H1 (cell line): ENCODE results near the gene FRMD3. TPM values are rescaled to one million over a fixed set of nuclear protein-coding genes. Genes with fewer than 3 reads are reported as not detected.

Experiments used
- CTCF ChIA-PET: fragments of 300-600 bp; sonication (Branson Sonifier 250); formaldehyde crosslinking; loops from one replicate; lab custom pipeline; 2021; ENCODE audit not compliant: partially characterized antibody; lab: Charles Lee
- POLR2A ChIA-PET: fragments of 300-600 bp; sonication (Branson Sonifier 250); formaldehyde crosslinking; loops from one replicate; lab custom pipeline; 2021; ENCODE audit warnings: inconsistent platforms; ENCODE audit not compliant: partially characterized antibody; lab: Charles Lee
- DNase-seq, 2 experiments: peaks; one replicate each; pipeline versions ENCODE4 v3.0.0 to v3.0.0-alpha.2; 2010 to 2022; ENCODE audit warnings: low spot score in 2 of 2, low read depth in 1 of 2, mixed read lengths in 1 of 2
- FAIRE-seq: peaks from 2 replicates; lab custom pipeline; 2011; peaks lifted over from hg19 to GRCh38; lab: Jason Lieb, UNC
- H2AFZ ChIP-seq: 2 replicates; pipeline ENCODE4 v1.8.1; 2012; ENCODE audit warnings: low read length, inconsistent platforms
- H2AK5ac ChIP-seq: 2 replicates; pipeline ENCODE4 v1.6.1; 2013; ENCODE audit warnings: low read depth, low read length
- H2BK120ac ChIP-seq: replicated peaks from 2 replicates; pipeline ENCODE3; 2013; ENCODE audit warnings: low read depth, low read length, inconsistent platforms
- H2BK12ac ChIP-seq: 2 replicates; pipeline ENCODE4 v1.6.1; 2013; ENCODE audit warnings: low read depth, low read length
- H2BK15ac ChIP-seq: 2 replicates; pipeline ENCODE4 v1.6.1; 2013; ENCODE audit warnings: low read length
- H2BK20ac ChIP-seq: 2 replicates; pipeline ENCODE4 v1.6.1; 2013; ENCODE audit warnings: low read length
- H2BK5ac ChIP-seq: 2 replicates; pipeline ENCODE4 v1.6.1; 2013; ENCODE audit warnings: low read depth, low read length
- H3K14ac ChIP-seq: 2 replicates; pipeline ENCODE4 v1.6.1; 2013; ENCODE audit warnings: inconsistent platforms; ENCODE audit not compliant: insufficient read length
- H3K18ac ChIP-seq: 2 replicates; pipeline ENCODE4 v1.6.1; 2013; ENCODE audit warnings: low read length; ENCODE audit errors: extremely low read depth
- H3K23ac ChIP-seq: 2 replicates; pipeline ENCODE4 v1.6.1; 2013; ENCODE audit warnings: inconsistent platforms; ENCODE audit not compliant: insufficient read length
- H3K23me2 ChIP-seq: 2 replicates; pipeline ENCODE4 v1.6.1; 2013; ENCODE audit warnings: low read depth, low read length
- H3K27ac ChIP-seq: 2 replicates; pipeline ENCODE4 v1.6.1; 2011; ENCODE audit warnings: low read depth, low read length, inconsistent platforms
- H3K27me3 ChIP-seq, 4 experiments: replicated peaks in 1 of 4; 1 replicate in 1 of 4; 2 replicates in 3 of 4; pipeline versions ENCODE4 v1.6.1 to v1.8.1; 2011 to 2013; ENCODE audit warnings: low read length in 3 of 4, mild to moderate bottlenecking in 3 of 4, inconsistent platforms in 2 of 4, mixed read lengths in 2 of 4, moderate library complexity in 1 of 4; ENCODE audit not compliant: control insufficient read depth in 3 of 4, insufficient read depth in 3 of 4; ENCODE audit errors: extremely low read depth in 1 of 4
- H3K36me3 ChIP-seq, 4 experiments: 2 replicates each; pipeline versions ENCODE4 v1.6.1 to v1.8.1; 2011 to 2013; ENCODE audit warnings: mild to moderate bottlenecking in 4 of 4, low read length in 3 of 4, moderate library complexity in 2 of 4, control low read depth in 1 of 4, inconsistent platforms in 1 of 4; ENCODE audit not compliant: insufficient read depth in 4 of 4, control insufficient read depth in 2 of 4
- H3K4ac ChIP-seq: replicated peaks from 2 replicates; pipeline ENCODE3; 2013; ENCODE audit warnings: low read length, low read depth, mixed read lengths, inconsistent platforms; ENCODE audit not compliant: insufficient read length
- H3K4me1 ChIP-seq, 4 experiments: replicated peaks in 1 of 4; 1 replicate in 1 of 4; 2 replicates in 3 of 4; pipeline versions ENCODE4 v1.6.1 to v1.8.1; 2011 to 2013; ENCODE audit warnings: low read length in 3 of 4, inconsistent platforms in 2 of 4, mixed read lengths in 1 of 4; ENCODE audit not compliant: insufficient read depth in 4 of 4, control insufficient read depth in 3 of 4
- H3K4me2 ChIP-seq, 2 experiments: 2 replicates each; pipeline versions ENCODE4 v1.6.1 to v1.8.1; 2011 to 2013; ENCODE audit warnings: low read depth in 2 of 2, low read length in 2 of 2, control low read depth in 1 of 2, inconsistent platforms in 1 of 2, mild to moderate bottlenecking in 1 of 2; ENCODE audit not compliant: insufficient read depth in 1 of 2
- H3K4me3 ChIP-seq, 4 experiments: fragments of 200-600, 300-600 bp in 1 of 4; sonication (generic), shearing (Covaris generic), sonication (Bioruptor Twin) in 1 of 4; 2 replicates each; pipeline versions ENCODE4 v1.5.1 to v1.8.1; 2011 to 2016; ENCODE audit warnings: low read length in 4 of 4, low read depth in 3 of 4, control low read depth in 2 of 4, inconsistent platforms in 2 of 4, mild to moderate bottlenecking in 2 of 4, mixed read lengths in 1 of 4, moderate library complexity in 1 of 4; ENCODE audit not compliant: insufficient read depth in 2 of 4; ENCODE audit errors: extremely low read depth in 1 of 4
- H3K56ac ChIP-seq: replicated peaks from 2 replicates; pipeline ENCODE3; 2013; ENCODE audit warnings: low read depth, mild to moderate bottlenecking, mixed read lengths, low read length, inconsistent platforms; ENCODE audit not compliant: insufficient read length
- H3K79me1 ChIP-seq: 2 replicates; pipeline ENCODE4 v1.6.1; 2013; ENCODE audit warnings: low read depth, low read length, control low read depth
- H3K79me2 ChIP-seq, 2 experiments: 2 replicates each; pipeline versions ENCODE4 v1.6.1 to v1.8.1; 2012 to 2013; ENCODE audit warnings: low read length in 2 of 2, mild to moderate bottlenecking in 2 of 2, inconsistent platforms in 1 of 2; ENCODE audit not compliant: insufficient read depth in 2 of 2, control insufficient read depth in 1 of 2
- H3K9ac ChIP-seq, 4 experiments: replicated peaks in 1 of 4; 1 replicate in 1 of 4; 2 replicates in 3 of 4; pipeline versions ENCODE4 v1.6.1 to v1.8.1; 2011 to 2013; ENCODE audit warnings: low read depth in 3 of 4, low read length in 3 of 4, control low read depth in 2 of 4, mild to moderate bottlenecking in 2 of 4, moderate library complexity in 2 of 4, inconsistent platforms in 1 of 4; ENCODE audit errors: extremely low read depth in 1 of 4
- H3K9me3 ChIP-seq, 2 experiments: 2 replicates each; pipeline versions ENCODE4 v1.6.1 to v1.8.1; 2012 to 2013; ENCODE audit warnings: mild to moderate bottlenecking in 2 of 2, moderate library complexity in 2 of 2, control low read depth in 1 of 2, inconsistent platforms in 1 of 2, low read depth in 1 of 2, low read length in 1 of 2, mixed read lengths in 1 of 2; ENCODE audit not compliant: insufficient read depth in 2 of 2
- H4K20me1 ChIP-seq, 2 experiments: replicated peaks in 1 of 2; 2 replicates each; pipeline versions ENCODE3 to v1.8.1; 2011 to 2013; ENCODE audit warnings: inconsistent platforms in 2 of 2, low read length in 2 of 2, mild to moderate bottlenecking in 1 of 2; ENCODE audit not compliant: insufficient read depth in 2 of 2, control insufficient read depth in 1 of 2
- H4K5ac ChIP-seq: 2 replicates; pipeline ENCODE4 v1.6.1; 2013; ENCODE audit warnings: low read length, low read depth, mixed read lengths, inconsistent platforms; ENCODE audit not compliant: insufficient read length
- H4K8ac ChIP-seq: 2 replicates; pipeline ENCODE4 v1.8.0; 2013; ENCODE audit warnings: mild to moderate bottlenecking, moderate library complexity, low read length, inconsistent platforms; ENCODE audit not compliant: insufficient read depth; ENCODE audit errors: extremely low read depth
- H4K91ac ChIP-seq: replicated peaks from 2 replicates; pipeline ENCODE3; 2013; ENCODE audit warnings: low read length, mixed read lengths, inconsistent platforms; ENCODE audit not compliant: insufficient read length
- BACH1 ChIP-seq: IDR thresholded peaks from 2 replicates; pipeline ENCODE4 v1.6.1; 2012; ENCODE audit warnings: low read length, improper control_type of control experiment
- EP300 ChIP-seq, 2 experiments: IDR thresholded peaks; 1 replicate in 1 of 2; 2 replicates in 1 of 2; pipeline ENCODE4 v1.6.1; 2011 to 2012; ENCODE audit warnings: low read depth in 2 of 2, low read length in 2 of 2, mild to moderate bottlenecking in 2 of 2, borderline replicate concordance in 1 of 2, inconsistent platforms in 1 of 2, moderate library complexity in 1 of 2
- HDAC6 ChIP-seq: IDR thresholded peaks from one replicate; pipeline ENCODE4 v1.7.1; 2012; ENCODE audit warnings: low read depth, mild to moderate bottlenecking, inconsistent platforms, low read length, moderate library complexity
- JUN ChIP-seq: IDR thresholded peaks from 2 replicates; pipeline ENCODE4 v1.6.1; 2011; ENCODE audit warnings: low read depth, mild to moderate bottlenecking, improper control_type of control experiment, low read length
- KDM4A ChIP-seq: IDR thresholded peaks from one replicate; pipeline ENCODE4 v1.7.1; 2012; ENCODE audit warnings: low read depth, mild to moderate bottlenecking, moderate library complexity, low read length, inconsistent platforms; ENCODE audit not compliant: severe bottlenecking
- SAP30 ChIP-seq: fragments of 300-600 bp; sonication (generic); IDR thresholded peaks from 2 replicates; pipeline ENCODE4 v1.7.1; 2012; ENCODE audit warnings: low read length, moderate library complexity, mild to moderate bottlenecking, inconsistent platforms; ENCODE audit not compliant: insufficient read depth, insufficient replicate concordance
- SIX5 ChIP-seq: IDR thresholded peaks from 2 replicates; pipeline ENCODE4 v1.6.1; 2011; ENCODE audit warnings: mild to moderate bottlenecking, low read depth, low read length
- SP1 ChIP-seq: IDR thresholded peaks from 2 replicates; pipeline ENCODE4 v1.6.1; 2011; ENCODE audit warnings: low read depth, low read length
- USF2 ChIP-seq: IDR thresholded peaks from 2 replicates; pipeline ENCODE4 v1.6.1; 2011; ENCODE audit warnings: low read length, improper control_type of control experiment
- WGBS, 2 experiments: shearing (Covaris generic) in 1 of 2; methylation state at CpG; one replicate each; pipeline versions ENCODE4 v1.1.6 to v1.1.7; 2013 to 2015; ENCODE audit warnings: low lambda C conversion rate in 2 of 2, mixed read lengths in 2 of 2, inconsistent platforms in 1 of 2, low coverage in 1 of 2, missing lambda C conversion rate in 1 of 2; ENCODE audit not compliant: insufficient replicate concordance in 2 of 2, insufficient coverage in 1 of 2, insufficient read length in 1 of 2; ENCODE audit errors: extremely low coverage in 1 of 2, missing lambda C conversion rate in 1 of 2; 5-methylcytosine and 5-hydroxymethylcytosine counted together
- polyA plus RNA-seq, 7 experiments: library from polyadenylated mRNA; depleted of rRNA in 3 of 7; stranded (reverse) in 5 of 7; unstranded in 2 of 7; fragments of >200 nt in 5 of 7; fragments of 200-250 nt in 2 of 7; gene quantifications; 1 replicate in 5 of 7; 2 replicates in 1 of 7; 4 replicates in 1 of 7; pipeline versions ENCODE4 v1.2.1 to v1.2.3, GENCODE V29; 2011 to 2013; ENCODE audit warnings: missing spikeins in 2 of 7, mixed read lengths in 2 of 7
- total RNA-seq: library from RNA; stranded (reverse); fragmentation: NEBNext Ultra II Directional; extraction: Animal tissue kit (Norgen Biotek cat#: 25700); gene quantifications from 2 replicates; pipeline ENCODE4 v1.2.1, GENCODE V29; 2021

FRMD3 gene
- total and polyA plus RNA-seq, 2 of the 8 experiments (the other 6 are each of a cell fraction or from before 2014, with no cell fraction given), result 0.15 to 1.4 TPM

- H3K27me3 ChIP-seq, result no peaks in the 10 kb centered on the region; a peak in 1 of 7 replicates
- H3K14ac ChIP-seq, result no peak overlapping the region
- no peak overlapping the region for H2AK5ac ChIP-seq
- no peak overlapping the region for H3K23ac ChIP-seq
- H3K4ac ChIP-seq, result no peak overlapping the region
- DNase-seq (no peak), FAIRE-seq (no peak)
- H4K5ac ChIP-seq, result no peak overlapping the region
- no peak overlapping the region for H2BK5ac ChIP-seq
- WGBS, 2 experiments, result 87% methylated on average over 5 of the region's 5 CpGs; no CpG with 5 or more reads in 1 of the 2 experiments
- H3K9ac ChIP-seq, result no peak overlapping the region
- POLR2A ChIA-PET, result no interaction called here
- H4K20me1 ChIP-seq, result no peaks in the 10 kb centered on the region
- H2BK120ac ChIP-seq, result no peak overlapping the region
- H3K4me1 ChIP-seq, result peaks cover 0 to 7% (median 2%) of the 10 kb centered on the region in 4 experiments; a peak in 3 of 7 replicates
- H3K18ac ChIP-seq, result no peak overlapping the region
- H2BK20ac ChIP-seq, result no peak overlapping the region
- H3K56ac ChIP-seq, result no peak overlapping the region
- H2BK12ac ChIP-seq, result no peak overlapping the region
- H4K91ac ChIP-seq, result no peak overlapping the region
- no peaks in the 10 kb centered on the region for H3K36me3 ChIP-seq
- CTCF ChIA-PET, result no interaction called here
- H3K4me3 ChIP-seq, result no peak overlapping the region
- TF ChIP-seq KDM4A, result no peak
- TF ChIP-seq JUN, result no peak
- TF ChIP-seq SAP30, result no peak
- TF ChIP-seq EP300 (IDR thresholded peaks at IDR 0.05; ENCODE audit: borderline replicate concordance in 1 of 2, low read depth in 2 of 2, low read length in 2 of 2), result no peak
- no peak for TF ChIP-seq SP1
- TF ChIP-seq HDAC6, result no peak
- no peak for TF ChIP-seq SIX5
- TF ChIP-seq USF2, result no peak
- TF ChIP-seq BACH1, result no peak
- TF ChIP-seq, all 59 proteins: peak for 0
- Histone ChIP-seq H3K23me2 (no peaks in the 10 kb centered on the region), H3K27ac (no peak overlapping the region), H3K9me3 (no peaks in the 10 kb centered on the region), H3K79me1 (no peaks in the 10 kb centered on the region), H4K8ac (no peak overlapping the region), H3K79me2 (no peaks in the 10 kb centered on the region), H2BK15ac (no peak overlapping the region), H2AFZ (no peak overlapping the region), H3K4me2 (no peak overlapping the region)
Observed at GRCh38 chr9:83473488-83473971, 64.7 kb downstream of the FRMD3 start.
